H1 (cell line): ENCODE measurements around the gene RNF144A. TPM values are rescaled to one million over a fixed set of nuclear protein-coding genes. Genes with fewer than 3 reads are reported as not detected.

Source experiments
- CTCF ChIA-PET: fragments of 300-600 bp; sonication (Branson Sonifier 250); formaldehyde crosslinking; loops from one replicate; lab custom pipeline; 2021; ENCODE audit not compliant: partially characterized antibody; lab: Charles Lee
- POLR2A ChIA-PET: fragments of 300-600 bp; sonication (Branson Sonifier 250); formaldehyde crosslinking; loops from one replicate; lab custom pipeline; 2021; ENCODE audit warnings: inconsistent platforms; ENCODE audit not compliant: partially characterized antibody; lab: Charles Lee
- DNase-seq, 2 experiments: peaks; one replicate each; pipeline versions ENCODE4 v3.0.0 to v3.0.0-alpha.2; 2010 to 2022; ENCODE audit warnings: low spot score in 2 of 2, low read depth in 1 of 2, mixed read lengths in 1 of 2
- FAIRE-seq: peaks from 2 replicates; lab custom pipeline; 2011; peaks lifted over from hg19 to GRCh38; lab: Jason Lieb, UNC
- H2AFZ ChIP-seq: 2 replicates; pipeline ENCODE4 v1.8.1; 2012; ENCODE audit warnings: low read length, inconsistent platforms
- H2AK5ac ChIP-seq: 2 replicates; pipeline ENCODE4 v1.6.1; 2013; ENCODE audit warnings: low read depth, low read length
- H2BK120ac ChIP-seq: replicated peaks from 2 replicates; pipeline ENCODE3; 2013; ENCODE audit warnings: low read depth, low read length, inconsistent platforms
- H2BK12ac ChIP-seq: 2 replicates; pipeline ENCODE4 v1.6.1; 2013; ENCODE audit warnings: low read depth, low read length
- H2BK15ac ChIP-seq: 2 replicates; pipeline ENCODE4 v1.6.1; 2013; ENCODE audit warnings: low read length
- H2BK20ac ChIP-seq: 2 replicates; pipeline ENCODE4 v1.6.1; 2013; ENCODE audit warnings: low read length
- H2BK5ac ChIP-seq: 2 replicates; pipeline ENCODE4 v1.6.1; 2013; ENCODE audit warnings: low read depth, low read length
- H3K14ac ChIP-seq: 2 replicates; pipeline ENCODE4 v1.6.1; 2013; ENCODE audit warnings: inconsistent platforms; ENCODE audit not compliant: insufficient read length
- H3K18ac ChIP-seq: 2 replicates; pipeline ENCODE4 v1.6.1; 2013; ENCODE audit warnings: low read length; ENCODE audit errors: extremely low read depth
- H3K23ac ChIP-seq: 2 replicates; pipeline ENCODE4 v1.6.1; 2013; ENCODE audit warnings: inconsistent platforms; ENCODE audit not compliant: insufficient read length
- H3K23me2 ChIP-seq: 2 replicates; pipeline ENCODE4 v1.6.1; 2013; ENCODE audit warnings: low read depth, low read length
- H3K27ac ChIP-seq: 2 replicates; pipeline ENCODE4 v1.6.1; 2011; ENCODE audit warnings: low read depth, low read length, inconsistent platforms
- H3K27me3 ChIP-seq, 4 experiments: replicated peaks in 1 of 4; 1 replicate in 1 of 4; 2 replicates in 3 of 4; pipeline versions ENCODE4 v1.6.1 to v1.8.1; 2011 to 2013; ENCODE audit warnings: low read length in 3 of 4, mild to moderate bottlenecking in 3 of 4, inconsistent platforms in 2 of 4, mixed read lengths in 2 of 4, moderate library complexity in 1 of 4; ENCODE audit not compliant: control insufficient read depth in 3 of 4, insufficient read depth in 3 of 4; ENCODE audit errors: extremely low read depth in 1 of 4
- H3K36me3 ChIP-seq, 4 experiments: 2 replicates each; pipeline versions ENCODE4 v1.6.1 to v1.8.1; 2011 to 2013; ENCODE audit warnings: mild to moderate bottlenecking in 4 of 4, low read length in 3 of 4, moderate library complexity in 2 of 4, control low read depth in 1 of 4, inconsistent platforms in 1 of 4; ENCODE audit not compliant: insufficient read depth in 4 of 4, control insufficient read depth in 2 of 4
- H3K4ac ChIP-seq: replicated peaks from 2 replicates; pipeline ENCODE3; 2013; ENCODE audit warnings: low read length, low read depth, mixed read lengths, inconsistent platforms; ENCODE audit not compliant: insufficient read length
- H3K4me1 ChIP-seq, 4 experiments: replicated peaks in 1 of 4; 1 replicate in 1 of 4; 2 replicates in 3 of 4; pipeline versions ENCODE4 v1.6.1 to v1.8.1; 2011 to 2013; ENCODE audit warnings: low read length in 3 of 4, inconsistent platforms in 2 of 4, mixed read lengths in 1 of 4; ENCODE audit not compliant: insufficient read depth in 4 of 4, control insufficient read depth in 3 of 4
- H3K4me2 ChIP-seq, 2 experiments: 2 replicates each; pipeline versions ENCODE4 v1.6.1 to v1.8.1; 2011 to 2013; ENCODE audit warnings: low read depth in 2 of 2, low read length in 2 of 2, control low read depth in 1 of 2, inconsistent platforms in 1 of 2, mild to moderate bottlenecking in 1 of 2; ENCODE audit not compliant: insufficient read depth in 1 of 2
- H3K4me3 ChIP-seq, 4 experiments: fragments of 200-600, 300-600 bp in 1 of 4; sonication (generic), shearing (Covaris generic), sonication (Bioruptor Twin) in 1 of 4; 2 replicates each; pipeline versions ENCODE4 v1.5.1 to v1.8.1; 2011 to 2016; ENCODE audit warnings: low read length in 4 of 4, low read depth in 3 of 4, control low read depth in 2 of 4, inconsistent platforms in 2 of 4, mild to moderate bottlenecking in 2 of 4, mixed read lengths in 1 of 4, moderate library complexity in 1 of 4; ENCODE audit not compliant: insufficient read depth in 2 of 4; ENCODE audit errors: extremely low read depth in 1 of 4
- H3K56ac ChIP-seq: replicated peaks from 2 replicates; pipeline ENCODE3; 2013; ENCODE audit warnings: low read depth, mild to moderate bottlenecking, mixed read lengths, low read length, inconsistent platforms; ENCODE audit not compliant: insufficient read length
- H3K79me1 ChIP-seq: 2 replicates; pipeline ENCODE4 v1.6.1; 2013; ENCODE audit warnings: low read depth, low read length, control low read depth
- H3K79me2 ChIP-seq, 2 experiments: 2 replicates each; pipeline versions ENCODE4 v1.6.1 to v1.8.1; 2012 to 2013; ENCODE audit warnings: low read length in 2 of 2, mild to moderate bottlenecking in 2 of 2, inconsistent platforms in 1 of 2; ENCODE audit not compliant: insufficient read depth in 2 of 2, control insufficient read depth in 1 of 2
- H3K9ac ChIP-seq, 4 experiments: replicated peaks in 1 of 4; 1 replicate in 1 of 4; 2 replicates in 3 of 4; pipeline versions ENCODE4 v1.6.1 to v1.8.1; 2011 to 2013; ENCODE audit warnings: low read depth in 3 of 4, low read length in 3 of 4, control low read depth in 2 of 4, mild to moderate bottlenecking in 2 of 4, moderate library complexity in 2 of 4, inconsistent platforms in 1 of 4; ENCODE audit errors: extremely low read depth in 1 of 4
- H3K9me3 ChIP-seq, 2 experiments: 2 replicates each; pipeline versions ENCODE4 v1.6.1 to v1.8.1; 2012 to 2013; ENCODE audit warnings: mild to moderate bottlenecking in 2 of 2, moderate library complexity in 2 of 2, control low read depth in 1 of 2, inconsistent platforms in 1 of 2, low read depth in 1 of 2, low read length in 1 of 2, mixed read lengths in 1 of 2; ENCODE audit not compliant: insufficient read depth in 2 of 2
- H4K20me1 ChIP-seq, 2 experiments: replicated peaks in 1 of 2; 2 replicates each; pipeline versions ENCODE3 to v1.8.1; 2011 to 2013; ENCODE audit warnings: inconsistent platforms in 2 of 2, low read length in 2 of 2, mild to moderate bottlenecking in 1 of 2; ENCODE audit not compliant: insufficient read depth in 2 of 2, control insufficient read depth in 1 of 2
- H4K5ac ChIP-seq: 2 replicates; pipeline ENCODE4 v1.6.1; 2013; ENCODE audit warnings: low read length, low read depth, mixed read lengths, inconsistent platforms; ENCODE audit not compliant: insufficient read length
- H4K8ac ChIP-seq: 2 replicates; pipeline ENCODE4 v1.8.0; 2013; ENCODE audit warnings: mild to moderate bottlenecking, moderate library complexity, low read length, inconsistent platforms; ENCODE audit not compliant: insufficient read depth; ENCODE audit errors: extremely low read depth
- H4K91ac ChIP-seq: replicated peaks from 2 replicates; pipeline ENCODE3; 2013; ENCODE audit warnings: low read length, mixed read lengths, inconsistent platforms; ENCODE audit not compliant: insufficient read length
- BRCA1 ChIP-seq: IDR thresholded peaks from 2 replicates; pipeline ENCODE4 v1.6.1; 2012; ENCODE audit warnings: low read depth, low read length, improper control_type of control experiment
- CBX8 ChIP-seq: fragments of 300-800, 300-1000 bp; sonication (generic); IDR thresholded peaks from 2 replicates; pipeline ENCODE4 v1.7.1; 2016; ENCODE audit warnings: low read depth, low read length, borderline replicate concordance
- E2F6 ChIP-seq: IDR thresholded peaks from 2 replicates; pipeline ENCODE4 v1.6.1; 2012; ENCODE audit warnings: inconsistent platforms
- EP300 ChIP-seq, 2 experiments: IDR thresholded peaks; 1 replicate in 1 of 2; 2 replicates in 1 of 2; pipeline ENCODE4 v1.6.1; 2011 to 2012; ENCODE audit warnings: low read depth in 2 of 2, low read length in 2 of 2, mild to moderate bottlenecking in 2 of 2, borderline replicate concordance in 1 of 2, inconsistent platforms in 1 of 2, moderate library complexity in 1 of 2
- SP2 ChIP-seq: IDR thresholded peaks from 2 replicates; pipeline ENCODE4 v1.6.1; 2012; ENCODE audit warnings: mild to moderate bottlenecking, low read length, inconsistent platforms
- USF2 ChIP-seq: IDR thresholded peaks from 2 replicates; pipeline ENCODE4 v1.6.1; 2011; ENCODE audit warnings: low read length, improper control_type of control experiment
- WGBS, 2 experiments: shearing (Covaris generic) in 1 of 2; methylation state at CpG; one replicate each; pipeline versions ENCODE4 v1.1.6 to v1.1.7; 2013 to 2015; ENCODE audit warnings: low lambda C conversion rate in 2 of 2, mixed read lengths in 2 of 2, inconsistent platforms in 1 of 2, low coverage in 1 of 2, missing lambda C conversion rate in 1 of 2; ENCODE audit not compliant: insufficient replicate concordance in 2 of 2, insufficient coverage in 1 of 2, insufficient read length in 1 of 2; ENCODE audit errors: extremely low coverage in 1 of 2, missing lambda C conversion rate in 1 of 2; 5-methylcytosine and 5-hydroxymethylcytosine counted together
- polyA plus RNA-seq, 7 experiments: library from polyadenylated mRNA; depleted of rRNA in 3 of 7; stranded (reverse) in 5 of 7; unstranded in 2 of 7; fragments of >200 nt in 5 of 7; fragments of 200-250 nt in 2 of 7; gene quantifications; 1 replicate in 5 of 7; 2 replicates in 1 of 7; 4 replicates in 1 of 7; pipeline versions ENCODE4 v1.2.1 to v1.2.3, GENCODE V29; 2011 to 2013; ENCODE audit warnings: missing spikeins in 2 of 7, mixed read lengths in 2 of 7
- total RNA-seq: library from RNA; stranded (reverse); fragmentation: NEBNext Ultra II Directional; extraction: Animal tissue kit (Norgen Biotek cat#: 25700); gene quantifications from 2 replicates; pipeline ENCODE4 v1.2.1, GENCODE V29; 2021

RNF144A gene
- total and polyA plus RNA-seq, 2 of the 8 experiments (the other 6 are each of a cell fraction or from before 2014, with no cell fraction given), result 14.0 to 15.0 TPM

DNA sequence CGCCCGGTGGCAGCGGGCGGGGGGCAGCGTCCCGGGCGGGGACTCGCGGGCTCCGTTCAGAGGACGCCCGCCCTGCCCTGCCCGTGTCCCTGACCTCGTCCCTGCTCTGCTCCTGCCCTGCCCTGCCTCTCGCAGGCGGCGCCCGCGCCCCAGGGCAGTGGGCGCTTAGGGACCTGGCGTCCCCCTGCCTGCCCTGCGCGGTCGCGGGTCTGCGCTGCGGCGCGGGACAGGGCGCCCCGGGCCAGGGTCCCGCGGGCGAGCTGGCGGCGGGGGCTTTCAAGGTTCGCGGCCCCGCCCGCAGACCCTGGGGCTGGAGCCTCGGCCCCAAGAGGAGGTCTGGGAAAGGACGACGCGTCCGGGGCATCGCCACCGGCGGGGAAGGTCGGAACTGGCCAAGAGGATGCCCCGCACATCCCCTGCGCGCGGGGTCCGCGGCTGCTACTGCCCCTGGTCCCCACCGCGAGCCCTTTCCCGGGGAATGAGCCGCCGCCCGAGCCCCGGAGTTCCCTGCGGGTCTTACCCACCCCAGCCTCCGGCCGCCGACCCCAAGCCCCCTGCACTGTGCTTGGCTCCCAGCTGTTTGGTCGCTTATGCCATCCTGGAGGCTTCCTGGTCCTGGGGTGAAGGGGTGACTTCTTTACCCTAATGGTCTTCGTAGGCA, 679 bp downstream of the RNF144A start:
- peaks cover 7% of the 10 kb centered on the region; the same call in 1 of the 2 replicates for H3K79me1 ChIP-seq
- no peak overlapping the region for H2BK15ac ChIP-seq
- CTCF ChIA-PET, result interaction anchor here (0.6 to 5.1 kb wide), 8 partner anchors 12 to 286 kb away, joined by 3 to 22 read pairs (median 4); no protein-coding TSS in a partner anchor
- H4K20me1 ChIP-seq, result peaks cover 2 to 6% of the 10 kb centered on the region in 2 experiments
- no peak overlapping the region for H3K56ac ChIP-seq
- no peak overlapping the region for H4K91ac ChIP-seq
- no peak overlapping the region for H3K23ac ChIP-seq
- H2BK20ac ChIP-seq, result no peak overlapping the region
- peak overlapping the region; percentile 60 for H4K8ac ChIP-seq
- H2BK12ac ChIP-seq, result no peak overlapping the region
- DNase-seq, result peak in 1 of 2 experiments; percentile 73
- H2AK5ac ChIP-seq, result no peak overlapping the region
- 1% methylated on average over 46 of the region's 68 CpGs; no CpG with 5 or more reads in 1 of the 2 experiments for WGBS, 2 experiments
- no peak overlapping the region; the same call in 1 of the 2 replicates for H2AFZ ChIP-seq
- H3K27me3 ChIP-seq, result peaks cover 0 to 12% (median under 1%) of the 10 kb centered on the region in 4 experiments; a peak in 2 of 7 replicates
- FAIRE-seq, result no peak
- no peaks in the 10 kb centered on the region for H3K36me3 ChIP-seq
- no peak overlapping the region for H3K27ac ChIP-seq
- H4K5ac ChIP-seq, result no peak overlapping the region
- peak overlapping the region; percentile 29 to 89 (median 53); a peak in 6 of 7 replicates for H3K9ac ChIP-seq
- peaks cover 6% of the 10 kb centered on the region for H3K23me2 ChIP-seq
- POLR2A ChIA-PET, result interaction anchor here (1.1 to 2.5 kb wide), 2 partner anchors 11 to 1224 kb away, joined by 3 to 7 read pairs; no protein-coding TSS in a partner anchor
- no peak overlapping the region for H3K4ac ChIP-seq
- no peak overlapping the region for H2BK5ac ChIP-seq
- H3K9me3 ChIP-seq, result no peaks in the 10 kb centered on the region
- H3K4me2 ChIP-seq, result peak overlapping the region; percentile 82 to 83
- H3K4me1 ChIP-seq, result peaks cover 5 to 17% (median 9%) of the 10 kb centered on the region in 4 experiments
- H3K79me2 ChIP-seq, result peaks cover 0 to 5% of the 10 kb centered on the region in 2 experiments; a peak in 2 of 4 replicates
- peak overlapping the region; percentile 24; the same call in 1 of the 2 replicates for H3K18ac ChIP-seq
- peak overlapping the region; percentile 49 to 90 (median 60) for H3K4me3 ChIP-seq
- H2BK120ac ChIP-seq, result no peak overlapping the region
- H3K14ac ChIP-seq, result no peak overlapping the region
- TF ChIP-seq BRCA1, result no peak
- TF ChIP-seq E2F6, result no peak
- TF ChIP-seq SP2, result no peak
- no peak for TF ChIP-seq USF2
- TF ChIP-seq CBX8, result no peak
- TF ChIP-seq EP300 (IDR thresholded peaks at IDR 0.05; ENCODE audit: borderline replicate concordance in 1 of 2, low read depth in 2 of 2, low read length in 2 of 2), result no peak
